GM12801 (cell line): ENCODE results near the gene SYNPO2L.

Source experiments
- TF ChIP-seq, protein P1 (sequence below): IDR thresholded peaks from one replicate; pipeline ENCODE4 v1.5.1; 2011; ENCODE audit warnings: control low read depth; ENCODE audit not compliant: insufficient read length; ENCODE audit errors: extremely low read depth

Gene SYNPO2L

DNA sequence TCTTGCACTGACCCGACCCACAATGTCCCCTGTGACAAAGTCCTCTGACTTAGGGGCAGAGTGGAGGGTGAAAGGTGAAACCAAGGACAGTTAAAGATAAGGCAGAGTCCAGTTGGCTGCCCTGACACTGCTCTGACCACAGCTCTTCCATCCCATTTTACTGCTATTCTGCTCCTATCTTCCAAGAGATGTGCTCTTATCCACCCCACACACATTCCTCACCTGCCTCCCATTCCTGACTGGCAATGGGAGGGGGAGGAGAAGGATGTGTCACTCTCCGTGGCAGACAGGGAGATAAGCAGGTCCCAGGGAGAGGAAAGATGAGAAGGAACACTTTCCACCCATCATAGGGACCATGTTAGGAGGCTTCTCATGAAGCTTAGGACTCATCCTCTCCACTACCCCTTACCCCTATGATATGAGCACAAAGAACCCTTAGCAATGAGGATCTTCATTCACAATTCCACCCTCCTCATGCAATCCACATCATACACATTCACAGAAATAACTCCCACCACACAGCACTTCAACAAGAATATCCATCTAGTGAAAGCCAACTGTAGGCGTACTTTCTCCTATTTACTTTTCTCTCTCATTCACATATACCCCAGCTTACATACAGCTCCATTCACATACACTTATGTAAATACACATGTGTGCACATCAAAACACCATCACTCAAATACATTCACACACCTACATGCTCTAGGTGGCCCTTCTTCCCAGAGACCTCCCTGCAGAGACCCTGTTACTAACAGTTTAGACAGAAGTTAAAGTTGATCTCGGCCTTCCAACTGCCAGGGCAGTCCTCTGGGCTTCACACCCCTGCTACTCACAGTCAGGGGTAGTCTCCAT, 6.6 kb downstream of the SYNPO2L start:
- TF ChIP-seq, protein P1, sequence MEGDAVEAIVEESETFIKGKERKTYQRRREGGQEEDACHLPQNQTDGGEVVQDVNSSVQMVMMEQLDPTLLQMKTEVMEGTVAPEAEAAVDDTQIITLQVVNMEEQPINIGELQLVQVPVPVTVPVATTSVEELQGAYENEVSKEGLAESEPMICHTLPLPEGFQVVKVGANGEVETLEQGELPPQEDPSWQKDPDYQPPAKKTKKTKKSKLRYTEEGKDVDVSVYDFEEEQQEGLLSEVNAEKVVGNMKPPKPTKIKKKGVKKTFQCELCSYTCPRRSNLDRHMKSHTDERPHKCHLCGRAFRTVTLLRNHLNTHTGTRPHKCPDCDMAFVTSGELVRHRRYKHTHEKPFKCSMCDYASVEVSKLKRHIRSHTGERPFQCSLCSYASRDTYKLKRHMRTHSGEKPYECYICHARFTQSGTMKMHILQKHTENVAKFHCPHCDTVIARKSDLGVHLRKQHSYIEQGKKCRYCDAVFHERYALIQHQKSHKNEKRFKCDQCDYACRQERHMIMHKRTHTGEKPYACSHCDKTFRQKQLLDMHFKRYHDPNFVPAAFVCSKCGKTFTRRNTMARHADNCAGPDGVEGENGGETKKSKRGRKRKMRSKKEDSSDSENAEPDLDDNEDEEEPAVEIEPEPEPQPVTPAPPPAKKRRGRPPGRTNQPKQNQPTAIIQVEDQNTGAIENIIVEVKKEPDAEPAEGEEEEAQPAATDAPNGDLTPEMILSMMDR, result no peak

DNA sequence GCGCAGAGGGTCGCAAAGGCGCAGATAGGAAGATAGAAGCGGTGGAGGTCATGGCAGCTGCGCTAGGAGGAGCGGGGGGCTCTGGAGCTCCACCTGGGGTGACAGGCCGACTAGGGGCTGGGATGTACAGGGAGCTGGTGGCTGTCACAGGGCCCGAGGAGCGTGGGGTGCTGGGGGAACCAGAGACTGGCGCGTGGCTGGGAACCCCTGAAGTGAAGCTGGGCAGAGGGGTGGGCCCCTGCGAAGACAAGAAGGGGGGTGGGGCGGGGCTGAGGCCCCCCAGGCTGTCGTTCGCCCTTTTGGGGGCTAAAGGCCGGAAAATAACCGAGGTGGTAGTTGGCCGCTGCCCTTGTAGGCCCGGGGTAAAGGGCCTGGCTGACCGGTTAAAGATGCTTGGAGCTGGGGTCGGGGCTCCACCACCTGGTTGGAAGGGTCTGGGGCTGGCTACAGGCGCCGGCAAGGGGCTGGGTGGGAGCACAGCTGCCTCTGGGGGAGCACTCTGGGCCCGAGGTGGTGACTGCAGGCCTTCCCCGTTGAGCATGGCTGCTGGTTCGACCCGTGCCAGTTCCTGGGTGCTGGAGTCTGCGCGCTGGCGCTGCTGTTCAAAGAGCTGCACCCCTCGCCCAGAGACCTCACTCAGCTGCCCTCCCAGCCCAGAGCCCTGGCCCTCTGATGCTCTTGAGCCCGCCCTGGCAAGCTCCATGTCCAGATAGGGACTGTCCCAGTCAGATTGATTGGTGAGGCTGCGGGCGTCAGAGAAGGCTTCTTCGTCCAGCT, 7.8 kb downstream of the SYNPO2L start:
- TF ChIP-seq, protein P1, result no peak

DNA sequence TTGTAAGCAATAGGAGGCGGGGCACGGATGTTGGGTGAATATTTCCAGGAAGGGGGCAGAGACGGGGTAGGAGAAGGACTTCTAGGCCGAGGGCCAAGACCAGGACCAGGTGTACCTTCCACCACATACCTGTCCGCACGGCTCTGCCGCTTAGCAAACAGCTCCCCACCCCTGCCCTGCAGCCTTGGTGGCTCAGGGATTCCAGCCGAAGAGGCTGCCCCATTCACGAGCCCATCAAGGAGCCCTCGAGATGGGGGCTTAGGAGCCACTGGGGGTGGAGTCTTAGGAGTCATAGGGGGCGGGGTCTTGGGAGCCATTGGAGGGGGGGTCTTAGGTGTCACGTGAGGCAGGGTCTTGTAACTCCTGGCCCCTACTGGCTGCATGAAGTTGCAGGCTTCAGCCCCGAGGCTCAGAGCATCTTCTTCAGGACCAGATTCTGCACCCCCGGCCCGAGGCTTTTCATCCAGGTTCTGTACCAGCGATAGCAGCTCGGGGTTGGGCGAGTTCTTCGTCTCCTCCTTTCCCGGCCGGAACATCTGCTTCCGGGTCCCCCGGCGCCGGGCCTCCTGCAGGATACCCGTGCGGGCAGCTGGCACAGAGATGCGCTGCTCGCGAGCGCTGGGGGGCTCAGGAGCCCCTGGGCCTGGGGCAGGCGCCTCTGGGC, 8.5 kb downstream of the SYNPO2L start:
- TF ChIP-seq, protein P1, result no peak

DNA sequence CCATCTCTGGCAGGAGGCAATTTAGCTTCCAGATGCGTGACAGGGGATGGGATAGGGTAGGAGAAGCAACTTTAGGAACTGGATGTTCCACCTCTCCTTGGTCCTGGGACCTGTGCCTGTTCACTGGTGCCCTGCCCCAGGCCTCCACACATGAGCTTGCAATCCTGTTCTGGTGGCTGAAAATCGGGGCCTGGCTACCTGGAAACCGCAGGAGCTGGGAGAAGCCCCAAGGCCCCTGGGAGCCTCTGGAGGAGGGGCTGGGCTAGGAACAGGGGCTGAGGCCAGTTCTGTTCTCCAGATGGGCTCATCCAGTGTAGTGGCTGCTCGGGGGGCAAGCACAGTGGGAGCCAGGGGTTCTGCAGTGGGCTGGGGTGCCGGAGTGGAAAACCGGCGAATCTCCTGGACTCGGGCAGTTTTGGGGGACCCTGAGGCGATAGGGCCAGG, 9.2 kb downstream of the SYNPO2L start:
- TF ChIP-seq, protein P1, result no peak

DNA sequence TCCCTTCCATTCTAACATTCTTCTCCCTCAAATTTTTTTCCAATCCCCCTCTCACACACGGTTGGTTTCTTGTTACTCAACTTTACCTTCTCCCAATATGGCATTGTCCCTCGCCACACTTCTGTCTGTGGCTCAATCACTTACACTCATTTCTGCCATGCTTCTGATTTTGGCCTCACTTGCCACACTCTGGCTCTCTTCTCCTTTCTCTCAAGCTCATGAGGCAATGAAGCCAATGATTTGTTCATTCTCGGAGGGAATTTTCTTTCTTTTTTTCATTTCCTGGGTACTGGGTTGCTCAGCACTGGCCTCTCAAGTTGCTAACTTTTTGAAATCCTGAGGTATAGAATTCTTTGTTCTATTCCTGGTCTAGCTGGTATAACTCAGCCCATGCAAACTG, 10.6 kb downstream of the SYNPO2L start:
- TF ChIP-seq, protein P1, result no peak

DNA sequence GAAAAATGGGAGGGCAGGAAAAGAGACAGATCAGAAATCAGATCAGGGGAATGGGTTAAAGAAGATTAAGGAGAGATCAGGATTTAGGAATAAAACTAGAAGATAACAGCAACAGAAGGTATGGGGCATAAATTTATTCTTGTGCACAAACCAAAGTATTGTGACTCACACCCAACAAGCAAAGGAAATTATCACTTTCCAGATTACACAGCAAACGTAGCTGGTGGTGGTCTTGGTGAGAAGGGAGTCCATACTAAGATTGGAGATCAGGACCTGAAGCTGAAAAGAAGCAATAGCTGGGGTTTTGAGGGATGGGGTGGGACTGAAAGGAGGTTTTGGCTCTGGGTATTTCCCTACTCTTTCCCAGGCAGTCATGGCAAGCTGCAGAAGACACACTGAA, 11.1 kb downstream of the SYNPO2L start:
- TF ChIP-seq, protein P1, result no peak
